ENCODE results near the gene OR1M1. TPM values are rescaled to one million over a fixed set of nuclear protein-coding genes. Genes with fewer than 3 reads are reported as not detected.

OR1M1 gene
- total RNA-seq, 4 donors from 2014 or later = not detected

- 54 to 89% methylated on average over 3 to 5 of the region's 6 CpGs for whole genome bisulfite sequencing, 2 donors
- intact Hi-C loops (cut with DNase I) = no loop called here
- Histone ChIP-seq H3K27ac (no peak overlapping the region), H3K4me3 (no peak overlapping the region), H3K36me3 (no peaks in the 10 kb centered on the region), H3K27me3 (no peaks in the 10 kb centered on the region), H3K9me3 (no peaks in the 10 kb centered on the region), H3K4me1 (peaks cover 0 to 24% (median 6%) of the 10 kb centered on the region in 3 donors)
- TF ChIP-seq, protein P1, sequence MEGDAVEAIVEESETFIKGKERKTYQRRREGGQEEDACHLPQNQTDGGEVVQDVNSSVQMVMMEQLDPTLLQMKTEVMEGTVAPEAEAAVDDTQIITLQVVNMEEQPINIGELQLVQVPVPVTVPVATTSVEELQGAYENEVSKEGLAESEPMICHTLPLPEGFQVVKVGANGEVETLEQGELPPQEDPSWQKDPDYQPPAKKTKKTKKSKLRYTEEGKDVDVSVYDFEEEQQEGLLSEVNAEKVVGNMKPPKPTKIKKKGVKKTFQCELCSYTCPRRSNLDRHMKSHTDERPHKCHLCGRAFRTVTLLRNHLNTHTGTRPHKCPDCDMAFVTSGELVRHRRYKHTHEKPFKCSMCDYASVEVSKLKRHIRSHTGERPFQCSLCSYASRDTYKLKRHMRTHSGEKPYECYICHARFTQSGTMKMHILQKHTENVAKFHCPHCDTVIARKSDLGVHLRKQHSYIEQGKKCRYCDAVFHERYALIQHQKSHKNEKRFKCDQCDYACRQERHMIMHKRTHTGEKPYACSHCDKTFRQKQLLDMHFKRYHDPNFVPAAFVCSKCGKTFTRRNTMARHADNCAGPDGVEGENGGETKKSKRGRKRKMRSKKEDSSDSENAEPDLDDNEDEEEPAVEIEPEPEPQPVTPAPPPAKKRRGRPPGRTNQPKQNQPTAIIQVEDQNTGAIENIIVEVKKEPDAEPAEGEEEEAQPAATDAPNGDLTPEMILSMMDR (IDR thresholded peaks at IDR 0.05) = no peak
- no peak for TF ChIP-seq POLR2A (IDR thresholded peaks at IDR 0.05)
- no peak for DNase-seq
These were observed 13.1 kb upstream of the OR1M1 start for GRCh38 chr19:9073806-9074205.

DNA sequence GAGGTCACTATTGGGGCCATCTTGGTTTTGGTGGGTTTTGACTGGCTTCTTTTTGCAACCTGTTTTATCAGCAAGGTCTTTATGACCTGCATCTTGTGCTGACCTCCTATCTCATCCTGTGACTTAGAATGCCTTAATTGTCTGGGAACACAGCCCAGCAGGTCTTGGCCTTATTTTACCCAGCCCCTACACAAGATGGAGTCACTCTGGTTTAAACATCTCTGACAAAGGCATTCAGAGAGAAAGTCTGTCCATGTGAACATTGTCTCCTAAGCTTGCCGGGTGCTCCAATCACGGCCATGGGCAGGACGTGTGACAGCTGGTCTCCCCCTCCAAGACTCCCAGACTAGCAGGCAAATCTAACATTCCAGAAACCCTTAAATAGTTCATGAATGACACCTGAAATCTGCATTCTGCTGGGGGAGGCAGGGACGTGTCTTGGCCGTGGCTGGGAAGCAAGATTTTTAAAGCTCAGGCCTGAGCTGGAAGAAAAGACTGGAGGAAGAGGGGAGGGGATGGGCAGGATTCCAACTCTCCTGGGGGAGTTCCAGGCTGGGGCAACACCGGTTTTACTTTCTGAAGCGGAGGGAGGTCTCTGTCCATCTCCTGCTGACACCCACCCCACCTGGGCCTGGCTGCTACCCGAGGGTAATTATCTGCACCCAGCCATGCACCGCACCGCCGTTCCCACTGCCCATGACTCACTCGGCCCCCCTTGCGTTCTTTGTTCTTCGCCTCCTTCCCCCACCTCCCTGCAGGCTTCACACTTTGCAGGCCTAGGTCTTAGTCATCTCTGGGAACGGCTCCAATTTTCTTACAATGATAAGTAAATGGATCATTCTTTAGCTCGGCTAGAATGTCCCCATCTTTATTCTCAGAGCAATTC is 11.6 kb upstream of the OR1M1 start:
- WGBS, 2 donors = 14 to 18% methylated on average over 14 to 15 of the region's 16 CpGs
- Histone ChIP-seq H3K4me1 (peaks cover 0 to 19% (median 6%) of the 10 kb centered on the region in 3 donors), H3K9me3 (no peaks in the 10 kb centered on the region), H3K36me3 (no peaks in the 10 kb centered on the region), H3K27ac (peak overlapping the region in 3 of 4 donors; percentile 9 to 53 (median 15)), H3K4me3 (no peak overlapping the region), H3K27me3 (no peaks in the 10 kb centered on the region)
- intact Hi-C loops (cut with DNase I) = no loop called here
- DNase-seq = peak; percentile 3
- TF ChIP-seq, protein P1 (IDR thresholded peaks at IDR 0.05) = no peak
- no peak for TF ChIP-seq POLR2A (IDR thresholded peaks at IDR 0.05)

DNA sequence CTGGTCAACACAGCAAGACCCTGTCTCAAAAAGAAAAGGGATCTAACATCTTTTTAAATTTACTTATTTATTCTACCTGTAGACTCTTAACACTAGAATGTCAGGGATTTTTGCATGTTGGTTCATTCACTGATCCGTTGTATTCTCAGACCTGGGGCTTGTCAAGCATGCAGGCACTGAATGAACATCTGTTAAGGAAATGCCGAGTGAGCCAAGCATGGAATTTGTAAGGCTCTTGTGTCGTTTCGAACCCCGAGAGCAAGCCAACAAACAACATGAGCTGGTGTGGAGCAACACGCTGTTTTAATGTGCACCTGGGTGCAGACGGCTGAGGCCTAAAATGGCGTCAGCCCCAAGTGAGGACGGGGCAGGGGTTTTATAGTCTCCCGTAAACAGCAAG is 10.0 kb upstream of the OR1M1 start:
- 66 to 72% methylated on average over 10 of the region's 10 CpGs for WGBS, 2 donors
- intact Hi-C loops (cut with DNase I) = no loop called here
- DNase-seq = no peak
- peaks cover 0 to 17% (median 6%) of the 10 kb centered on the region in 3 donors for H3K4me1 ChIP-seq
- H3K27ac ChIP-seq = no peak overlapping the region
- no peaks in the 10 kb centered on the region for H3K27me3 ChIP-seq
- TF ChIP-seq POLR2A (IDR thresholded peaks at IDR 0.05) = no peak
- TF ChIP-seq, protein P1 (IDR thresholded peaks at IDR 0.05) = no peak
- H3K4me3 ChIP-seq = no peak overlapping the region
- H3K36me3 ChIP-seq = no peaks in the 10 kb centered on the region
- H3K9me3 ChIP-seq = no peaks in the 10 kb centered on the region

DNA sequence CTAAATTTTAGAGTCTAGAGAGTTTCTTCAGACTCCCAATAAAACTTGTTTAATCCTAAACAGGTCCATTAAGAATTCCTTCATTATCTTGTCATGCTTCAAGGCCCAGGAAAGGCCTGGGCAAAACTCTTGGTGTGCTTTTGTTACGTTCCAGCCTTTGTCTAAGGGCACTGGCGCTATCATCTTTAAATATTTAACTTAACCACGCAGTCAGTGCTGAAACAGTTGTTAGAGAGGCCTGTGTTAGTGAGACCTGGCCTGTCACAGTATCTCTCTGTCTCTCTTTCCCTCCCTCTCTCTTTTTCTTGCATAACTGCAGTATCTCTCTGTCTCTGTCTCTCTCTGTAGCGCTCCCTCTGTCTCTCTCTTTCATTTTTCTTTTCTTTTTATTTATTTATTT is 8.2 kb upstream of the OR1M1 start:
- intact Hi-C loops (cut with DNase I) = no loop called here
- 55 to 64% methylated on average over 4 of the region's 4 CpGs for WGBS, 2 donors
- H3K36me3 ChIP-seq = no peaks in the 10 kb centered on the region
- no peak overlapping the region for H3K4me3 ChIP-seq
- no peak overlapping the region for H3K27ac ChIP-seq
- no peak for DNase-seq
- H3K27me3 ChIP-seq = no peaks in the 10 kb centered on the region
- TF ChIP-seq, protein P1 (IDR thresholded peaks at IDR 0.05) = no peak
- TF ChIP-seq POLR2A (IDR thresholded peaks at IDR 0.05) = no peak
- no peaks in the 10 kb centered on the region for H3K9me3 ChIP-seq
- peaks cover 0 to 17% (median 6%) of the 10 kb centered on the region in 3 donors for H3K4me1 ChIP-seq

DNA sequence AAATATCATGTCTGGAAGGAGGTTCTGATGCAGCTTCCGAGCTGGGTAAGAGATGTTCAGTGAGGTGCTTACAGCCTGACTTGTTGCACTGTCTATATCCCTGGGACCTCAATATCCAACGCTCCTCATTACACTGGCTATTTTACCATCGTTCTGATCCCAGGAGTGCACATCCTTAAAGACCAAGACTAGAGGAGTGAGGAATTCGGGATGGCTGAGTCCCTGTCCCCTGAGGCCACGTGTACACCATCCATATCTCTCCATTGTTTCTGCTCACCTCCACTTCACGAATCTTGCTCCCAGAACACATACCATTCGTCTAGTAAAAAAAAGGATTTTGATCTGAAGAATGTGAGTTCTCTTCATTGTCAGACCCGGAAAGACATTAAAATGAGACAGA is 20.5 kb downstream of the OR1M1 start, which contains the start of gene OR7G2:
OR7G2 (minus strand) TSS at position 101 of the 400 bp plus-strand sequence. CDS start 4,232 bp downstream, outside the sequence.
- DNase-seq = no peak
- Histone ChIP-seq H3K27me3 (peaks cover 0 to 21% (median 0%) of the 10 kb centered on the region in 4 donors), H3K27ac (no peak within 1 kb of the TSS), H3K36me3 (no peaks in the 10 kb centered on the region), H3K9me3 (no peaks in the 10 kb centered on the region), H3K4me1 (no peaks in the 10 kb centered on the region), H3K4me3 (no peak within 1 kb of the TSS)
- 40 to 41% methylated on average over 8 of the region's 8 CpGs for WGBS, 2 donors
- intact Hi-C loops (cut with DNase I) = no loop called here
- TF ChIP-seq, protein P1 (IDR thresholded peaks at IDR 0.05) = no peak
- no peak for TF ChIP-seq POLR2A (IDR thresholded peaks at IDR 0.05)
